Lower leg skin (tissue), 4 donors: Measurements from ENCODE around the gene ARHGAP28. TPM values are rescaled to one million over a fixed set of nuclear protein-coding genes. Genes with fewer than 3 reads are reported as not detected.

Experiments used
- DNase-seq, 2 donors: peaks; one replicate each; pipeline ENCODE4 v3.0.0-alpha.2; 2019; ENCODE audit warnings: low spot score in 2 of 2
- H3K4me3 ChIP-seq: fragments of 200-600 bp; sonication (generic); 2 replicates; pipeline ENCODE4 v1.5.1; 2017; ENCODE audit warnings: mild to moderate bottlenecking, low read depth; ENCODE audit not compliant: poor library complexity, severe bottlenecking
- CTCF ChIP-seq, 3 donors: fragments of 450-650 bp; IDR thresholded peaks; one replicate each; pipeline ENCODE4 v1.5.1; 2016; ENCODE audit warnings: antibody characterized with exemption in 3 of 3, mild to moderate bottlenecking in 3 of 3, moderate library complexity in 2 of 3
- POLR2A ChIP-seq, 2 donors: fragments of 450-650 bp; IDR thresholded peaks; one replicate each; pipeline ENCODE4 v1.6.1; 2016 to 2017; ENCODE audit warnings: antibody characterized with exemption in 2 of 2, mild to moderate bottlenecking in 1 of 2, moderate library complexity in 1 of 2
- WGBS, 2 donors: methylation state at CpG; one replicate each; pipeline ENCODE4 v1.1.5; 2018; 5-methylcytosine and 5-hydroxymethylcytosine counted together
- intact Hi-C: fragments of 100-400 bp; cut with DNase I; formaldehyde crosslinking; loops from one replicate; pipeline ENCODE4 v1.15.0; 2023; ENCODE audit warnings: low total_unique reads
- total RNA-seq, 4 donors: library from RNA; depleted of rRNA; stranded (reverse); fragments of >200 nt; gene quantifications; one replicate each; pipeline ENCODE4 v1.1.0, GENCODE V29; 2016

ARHGAP28 gene
- total RNA-seq, 4 donors from 2014 or later: 1.4 to 5.9 (median 2.8) TPM

DNA sequence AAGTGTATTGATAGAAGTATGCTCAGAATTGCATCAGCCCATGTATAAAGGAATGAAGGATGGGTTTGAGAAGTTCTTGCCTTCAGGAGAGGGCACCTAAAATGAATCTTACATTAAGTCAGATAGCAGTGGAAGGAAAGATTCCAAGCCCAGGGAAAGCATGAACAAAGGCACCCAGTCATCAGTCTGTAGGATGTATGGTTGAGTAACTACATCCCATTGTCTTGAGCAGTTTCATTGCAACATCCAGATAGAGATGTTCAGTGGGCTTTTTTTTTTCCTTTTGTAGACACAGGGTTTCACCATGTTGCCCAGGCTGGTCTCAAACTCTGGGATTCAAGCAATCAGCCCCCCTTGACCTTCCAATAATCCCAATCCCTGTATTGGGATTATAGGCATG lies 80.7 kb downstream of the ARHGAP28 start:
- no peak overlapping the region for H3K4me3 ChIP-seq
- intact Hi-C loops: no loop called here
- TF ChIP-seq POLR2A (IDR thresholded peaks at IDR 0.05) (no peak), CTCF (IDR thresholded peaks at IDR 0.05) (no peak)
- DNase-seq: no peak

DNA sequence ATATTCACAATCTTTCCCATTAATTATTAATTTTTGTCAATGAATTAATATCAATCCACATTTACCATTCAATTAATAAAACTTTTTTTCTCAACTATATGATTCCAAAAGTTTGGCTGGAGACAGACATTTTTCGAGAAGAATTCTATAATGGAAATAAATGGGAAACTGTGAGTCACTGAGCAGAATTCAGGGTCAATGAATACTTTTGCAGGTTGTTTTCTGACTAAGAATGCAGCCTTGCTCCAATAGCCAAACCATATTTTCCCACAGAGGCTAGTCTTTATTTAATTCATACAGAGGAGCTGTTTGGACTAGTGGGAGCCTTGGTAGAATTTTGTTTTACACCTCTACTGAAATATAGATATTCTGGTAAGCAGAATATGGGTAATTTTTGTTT lies 82.3 kb downstream of the ARHGAP28 start:
- whole genome bisulfite sequencing, 2 donors: 70 to 76% methylated on average over 1 of the region's 1 CpG
- intact Hi-C loops: no loop called here
- no peak for DNase-seq
- no peak overlapping the region for H3K4me3 ChIP-seq
- TF ChIP-seq CTCF (IDR thresholded peaks at IDR 0.05): no peak
- TF ChIP-seq POLR2A (IDR thresholded peaks at IDR 0.05): no peak

DNA sequence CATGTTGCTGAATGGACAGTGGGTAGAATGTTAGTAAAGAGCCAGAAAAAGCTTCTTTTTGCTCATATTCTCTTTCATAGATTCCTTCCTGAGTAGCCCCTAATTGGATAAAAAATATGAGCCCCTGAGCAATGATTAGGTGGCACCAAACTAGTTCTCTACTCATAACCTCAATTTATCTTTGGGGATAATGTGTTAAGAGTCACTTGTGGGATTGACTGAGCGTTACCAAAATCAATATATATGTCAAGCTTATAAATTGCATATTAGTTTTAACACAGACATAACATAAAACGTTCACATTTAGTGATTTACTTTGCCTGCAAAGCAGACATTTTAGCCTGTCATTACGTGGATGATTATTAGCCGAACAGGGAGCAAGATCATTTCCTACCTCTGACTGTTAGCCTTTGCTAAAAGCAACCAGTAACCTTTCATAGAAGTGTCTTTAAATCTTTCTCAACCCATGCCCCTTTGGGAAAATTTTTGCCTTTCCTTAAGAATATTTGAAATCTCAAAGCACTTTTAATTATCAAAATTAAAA lies 85.4 kb downstream of the ARHGAP28 start:
- TF ChIP-seq CTCF (IDR thresholded peaks at IDR 0.05): no peak
- no peak for TF ChIP-seq POLR2A (IDR thresholded peaks at IDR 0.05)
- intact Hi-C loops: loop anchor here (5.0 kb wide), 1 partner anchor 37 kb away; no protein-coding TSS in a partner anchor
- no peak for DNase-seq
- WGBS, 2 donors: 83 to 89% methylated on average over 4 of the region's 4 CpGs
- H3K4me3 ChIP-seq: no peak overlapping the region

DNA sequence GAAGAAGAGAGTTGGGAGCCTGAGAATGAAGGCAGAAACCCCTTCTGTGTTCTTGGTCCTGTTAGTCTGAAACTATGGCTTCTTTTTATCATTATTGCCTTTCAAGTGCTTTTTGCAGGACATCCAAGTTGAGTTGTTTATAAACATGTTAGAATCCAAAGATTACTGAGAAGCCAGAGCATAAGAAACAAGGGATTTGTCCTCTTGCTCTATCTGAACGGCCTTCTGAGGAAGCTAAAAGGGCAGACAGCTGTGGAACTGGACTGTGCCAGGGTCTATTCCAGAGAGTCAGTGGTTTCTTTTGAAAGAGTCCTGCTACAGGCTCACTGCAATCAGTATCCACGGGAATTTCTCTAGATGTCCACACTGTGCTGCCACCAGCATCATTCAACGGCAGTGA lies 86.6 kb downstream of the ARHGAP28 start:
- intact Hi-C loops: loop anchor here (5.0 kb wide), 1 partner anchor 36 kb away; no protein-coding TSS in a partner anchor
- 85 to 90% methylated on average over 3 of the region's 3 CpGs for WGBS, 2 donors
- DNase-seq: no peak
- no peak overlapping the region for H3K4me3 ChIP-seq
- no peak for TF ChIP-seq CTCF (IDR thresholded peaks at IDR 0.05)
- TF ChIP-seq POLR2A (IDR thresholded peaks at IDR 0.05): no peak

DNA sequence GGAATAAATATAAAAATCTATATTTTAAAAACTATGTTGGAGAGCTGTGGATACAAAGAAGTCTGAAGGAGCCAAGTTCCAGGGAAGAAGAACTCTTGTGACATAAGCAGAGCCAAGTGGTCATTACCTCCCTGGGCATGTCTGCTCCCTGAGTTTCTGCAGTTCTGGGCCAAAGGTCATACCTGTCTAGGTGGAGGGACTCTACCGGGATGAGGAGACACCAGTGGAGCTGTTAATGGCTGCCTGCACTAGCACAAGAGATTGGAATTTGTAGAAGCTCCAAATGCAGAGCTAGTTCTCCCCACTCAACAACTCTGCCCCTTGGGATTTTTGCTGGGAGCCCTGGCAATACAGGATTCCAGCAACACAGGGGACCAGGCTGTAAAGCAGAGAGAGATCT lies 89.8 kb downstream of the ARHGAP28 start:
- TF ChIP-seq POLR2A (IDR thresholded peaks at IDR 0.05) (no peak), CTCF (IDR thresholded peaks at IDR 0.05) (no peak)
- H3K4me3 ChIP-seq: no peak overlapping the region
- 73 to 75% methylated on average over 1 of the region's 1 CpG for WGBS, 2 donors
- no peak for DNase-seq
- intact Hi-C loops: loop anchor here (5.0 kb wide), 1 partner anchor 33 kb away; no protein-coding TSS in a partner anchor

DNA sequence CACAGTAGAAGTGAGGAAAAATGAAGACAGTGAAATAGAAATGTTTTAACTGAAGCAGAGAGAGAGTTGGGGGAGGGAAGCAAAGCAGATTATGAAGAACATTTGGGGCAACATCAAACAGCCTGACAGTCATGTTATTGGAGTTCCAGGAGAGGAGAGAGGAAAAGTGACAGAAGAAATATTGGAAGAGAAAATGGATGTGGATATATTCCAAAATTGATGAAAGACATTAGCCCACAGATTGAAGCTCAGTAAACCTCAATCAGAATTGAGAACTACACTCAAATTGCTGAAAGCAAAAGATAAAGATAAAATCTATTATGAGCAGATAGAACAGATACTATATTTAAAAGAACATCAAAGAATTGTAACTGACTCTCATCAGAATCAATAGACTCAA lies 90.8 kb downstream of the ARHGAP28 start:
- no peak for DNase-seq
- intact Hi-C loops: no loop called here
- no peak overlapping the region for H3K4me3 ChIP-seq
- TF ChIP-seq CTCF (IDR thresholded peaks at IDR 0.05): no peak
- no peak for TF ChIP-seq POLR2A (IDR thresholded peaks at IDR 0.05)
